Retina (tissue), 1 donor: Measurements from ENCODE around the gene BAZ2B.
"Not testable (repeated sequence)": the region's sequence is repeated elsewhere in the genome, so short reads cannot be mapped to it uniquely, and the experiment has no call there.

Experiments used
- DNase-seq: peaks from one replicate; pipeline ENCODE4 v3.0.0-alpha.2; 2016

The BAZ2B gene

GRCh38 chr2:159456500-159457426 is 159.6 kb downstream of the BAZ2B start:
- DNase-seq, result no peak

GRCh38 chr2:159455330-159455918 is 160.9 kb downstream of the BAZ2B start:
- DNase-seq, result no peak

- DNase-seq, result no peak
Measured at GRCh38 chr2:159454185-159454584, 162.2 kb downstream of the BAZ2B start.

GRCh38 chr2:159450180-159450579 is 166.2 kb downstream of the BAZ2B start:
- DNase-seq, result no peak

GRCh38 chr2:159449504-159450124 is 166.7 kb downstream of the BAZ2B start:
- DNase-seq, result no peak

- no peak for DNase-seq
Measured at GRCh38 chr2:159446817-159447216, 169.5 kb downstream of the BAZ2B start.

GRCh38 chr2:159446201-159446600 is 170.1 kb downstream of the BAZ2B start:
- no peak for DNase-seq

- DNase-seq, result no peak
Measured at GRCh38 chr2:159445307-159445706, 171.0 kb downstream of the BAZ2B start.

GRCh38 chr2:159444754-159445153 is 171.6 kb downstream of the BAZ2B start:
- DNase-seq, result no peak

- DNase-seq, result no peak
Measured at GRCh38 chr2:159442159-159442852, 174.0 kb downstream of the BAZ2B start.

GRCh38 chr2:159441182-159441581 is 175.2 kb downstream of the BAZ2B start:
- no peak for DNase-seq

GRCh38 chr2:159439421-159439820 is 176.9 kb downstream of the BAZ2B start:
- DNase-seq, result no peak

GRCh38 chr2:159438720-159439353 is 177.5 kb downstream of the BAZ2B start:
- no peak for DNase-seq

GRCh38 chr2:159438284-159438683 is 178.1 kb downstream of the BAZ2B start:
- no peak for DNase-seq

GRCh38 chr2:159432610-159433009 is 183.7 kb downstream of the BAZ2B start:
- no peak for DNase-seq

GRCh38 chr2:159427048-159427447 is 189.3 kb downstream of the BAZ2B start:
- no peak for DNase-seq

GRCh38 chr2:159419403-159419802 is 196.9 kb downstream of the BAZ2B start:
- DNase-seq, result no peak

GRCh38 chr2:159411460-159411859 is 204.9 kb downstream of the BAZ2B start:
- DNase-seq, result no peak

GRCh38 chr2:159410276-159410675 is 206.1 kb downstream of the BAZ2B start:
- DNase-seq, result no peak

GRCh38 chr2:159409116-159409800 is 207.1 kb downstream of the BAZ2B start:
- no peak for DNase-seq

- no peak for DNase-seq
Measured at GRCh38 chr2:159402790-159403189, 213.6 kb downstream of the BAZ2B start.

- DNase-seq, result not testable (repeated sequence)
Measured at GRCh38 chr2:159402160-159402559, 214.2 kb downstream of the BAZ2B start.
